ENCODE measurements around the gene COP1.

COP1 gene

GRCh38 chr1:176201568-176201967, 5.5 kb downstream of the COP1 start:
- no peak for DNase-seq (ENCODE audit: low read depth in 2 of 2, low spot score in 1 of 2)

GRCh38 chr1:176199707-176200106, 7.4 kb downstream of the COP1 start:
- DNase-seq (ENCODE audit: low read depth in 2 of 2, low spot score in 1 of 2) = no peak

- no peak for DNase-seq (ENCODE audit: low read depth in 2 of 2, low spot score in 1 of 2)
These were observed 8.7 kb downstream of the COP1 start for GRCh38 chr1:176198413-176198812.

- no peak for DNase-seq (ENCODE audit: low read depth in 2 of 2, low spot score in 1 of 2)
These were observed 10.4 kb downstream of the COP1 start for GRCh38 chr1:176196728-176197127.

GRCh38 chr1:176195547-176195946, 11.5 kb downstream of the COP1 start:
- no peak for DNase-seq (ENCODE audit: low read depth in 2 of 2, low spot score in 1 of 2)

GRCh38 chr1:176193663-176194062, 13.4 kb downstream of the COP1 start:
- DNase-seq (ENCODE audit: low read depth in 2 of 2, low spot score in 1 of 2) = no peak

GRCh38 chr1:176193023-176193422, 14.1 kb downstream of the COP1 start:
- no peak for DNase-seq (ENCODE audit: low read depth in 2 of 2, low spot score in 1 of 2)

GRCh38 chr1:176188604-176189003, 18.5 kb downstream of the COP1 start:
- no peak for DNase-seq (ENCODE audit: low read depth in 2 of 2, low spot score in 1 of 2)

GRCh38 chr1:176187001-176187400, 20.1 kb downstream of the COP1 start:
- DNase-seq (ENCODE audit: low read depth in 2 of 2, low spot score in 1 of 2) = no peak

- no peak for DNase-seq (ENCODE audit: low read depth in 2 of 2, low spot score in 1 of 2)
These were observed 23.5 kb downstream of the COP1 start for GRCh38 chr1:176183618-176184017.

GRCh38 chr1:176178316-176178715, 28.8 kb downstream of the COP1 start:
- no peak for DNase-seq (ENCODE audit: low read depth in 2 of 2, low spot score in 1 of 2)

- no peak for DNase-seq (ENCODE audit: low read depth in 2 of 2, low spot score in 1 of 2)
These were observed 29.3 kb downstream of the COP1 start for GRCh38 chr1:176177764-176178163.

GRCh38 chr1:176174108-176174507, 33.0 kb downstream of the COP1 start:
- DNase-seq (ENCODE audit: low read depth in 2 of 2, low spot score in 1 of 2) = no peak

GRCh38 chr1:176172215-176172614, 34.9 kb downstream of the COP1 start:
- no peak for DNase-seq (ENCODE audit: low read depth in 2 of 2, low spot score in 1 of 2)

- DNase-seq (ENCODE audit: low read depth in 2 of 2, low spot score in 1 of 2) = no peak
These were observed 39.9 kb downstream of the COP1 start for GRCh38 chr1:176167210-176167609.

- DNase-seq (ENCODE audit: low read depth in 2 of 2, low spot score in 1 of 2) = no peak
These were observed 41.5 kb downstream of the COP1 start for GRCh38 chr1:176165573-176165972.

- no peak for DNase-seq (ENCODE audit: low read depth in 2 of 2, low spot score in 1 of 2)
These were observed 42.9 kb downstream of the COP1 start for GRCh38 chr1:176164014-176164678.

GRCh38 chr1:176159993-176160392, 47.1 kb downstream of the COP1 start:
- DNase-seq (ENCODE audit: low read depth in 2 of 2, low spot score in 1 of 2) = no peak

GRCh38 chr1:176157995-176158394, 49.1 kb downstream of the COP1 start:
- no peak for DNase-seq (ENCODE audit: low read depth in 2 of 2, low spot score in 1 of 2)

- DNase-seq (ENCODE audit: low read depth in 2 of 2, low spot score in 1 of 2) = no peak
These were observed 56.9 kb downstream of the COP1 start for GRCh38 chr1:176149939-176150807.

- no peak for DNase-seq (ENCODE audit: low read depth in 2 of 2, low spot score in 1 of 2)
These were observed 62.6 kb downstream of the COP1 start for GRCh38 chr1:176144526-176144925.

GRCh38 chr1:176142973-176143372, 64.1 kb downstream of the COP1 start:
- no peak for DNase-seq (ENCODE audit: low read depth in 2 of 2, low spot score in 1 of 2)

GRCh38 chr1:176141449-176141848, 65.6 kb downstream of the COP1 start:
- DNase-seq (ENCODE audit: low read depth in 2 of 2, low spot score in 1 of 2) = no peak
